ENCODE measurements around the gene SPECC1.
"Not testable (repeated sequence)": the region's sequence is repeated elsewhere in the genome, so short reads cannot be mapped to it uniquely, and the experiment has no call there.

The SPECC1 gene

GRCh38 chr17:20281860-20282259 lies 272.7 kb downstream of the SPECC1 start:
- peak; percentile 48 for DNase-seq

DNA sequence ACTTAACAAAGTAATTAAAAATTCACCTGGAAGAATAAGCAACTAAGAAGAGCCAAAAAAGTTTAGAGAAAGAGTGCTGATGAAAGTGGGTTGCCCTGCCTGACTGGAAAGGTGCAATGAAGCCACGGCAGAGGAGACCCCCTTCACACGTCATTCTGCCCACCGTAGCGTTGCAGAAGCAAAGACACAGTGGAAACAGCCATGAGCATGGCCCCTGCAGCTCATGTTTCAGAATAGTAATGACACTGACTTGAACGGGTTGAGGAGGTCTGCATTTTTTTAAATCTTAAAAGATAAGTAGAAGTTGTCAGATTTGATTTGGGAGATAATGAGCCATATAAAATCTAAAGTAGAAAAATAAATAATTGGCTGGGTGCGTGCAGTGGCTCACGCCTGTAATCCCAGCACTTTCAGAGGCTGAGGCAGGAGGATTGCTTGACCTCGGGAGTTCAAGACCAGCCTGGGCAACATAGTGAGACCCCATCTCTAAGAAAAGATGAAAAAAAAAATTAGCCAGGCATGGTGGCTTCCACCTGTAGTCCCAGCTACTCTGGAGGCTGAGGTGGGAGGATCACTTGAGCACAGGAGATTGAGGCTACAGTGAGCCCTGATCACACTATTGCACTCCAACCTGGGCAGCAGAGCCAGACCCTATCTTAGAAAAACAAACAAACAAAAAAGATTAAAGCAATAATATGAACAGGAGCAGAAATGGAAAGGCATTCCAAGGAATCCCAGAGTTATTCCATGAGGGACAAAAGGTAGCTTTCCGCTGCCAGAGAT lies 273.6 kb downstream of the SPECC1 start:
- no peak for DNase-seq

DNA sequence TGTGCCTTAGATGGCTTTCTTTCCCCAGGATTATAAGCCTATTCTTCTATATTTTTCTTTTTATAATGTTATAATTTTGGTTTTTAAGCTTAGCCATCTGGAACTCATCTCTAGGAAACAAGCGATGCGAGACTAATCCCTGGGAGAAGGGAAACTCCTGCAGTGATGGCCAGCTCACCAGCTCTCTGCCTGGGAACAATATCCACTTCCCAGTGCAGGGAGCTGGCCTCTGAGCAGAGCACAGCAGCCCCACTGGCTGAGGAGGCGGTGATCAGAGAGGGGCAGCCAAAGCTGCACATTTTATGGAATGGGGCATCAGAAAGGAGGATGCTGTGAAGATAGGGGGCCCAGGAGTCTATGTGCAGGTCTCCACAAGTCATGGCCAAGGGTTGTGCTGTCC lies 274.9 kb downstream of the SPECC1 start:
- no peak for DNase-seq

GRCh38 chr17:20284570-20285295 lies 275.6 kb downstream of the SPECC1 start:
- no peak for DNase-seq

DNA sequence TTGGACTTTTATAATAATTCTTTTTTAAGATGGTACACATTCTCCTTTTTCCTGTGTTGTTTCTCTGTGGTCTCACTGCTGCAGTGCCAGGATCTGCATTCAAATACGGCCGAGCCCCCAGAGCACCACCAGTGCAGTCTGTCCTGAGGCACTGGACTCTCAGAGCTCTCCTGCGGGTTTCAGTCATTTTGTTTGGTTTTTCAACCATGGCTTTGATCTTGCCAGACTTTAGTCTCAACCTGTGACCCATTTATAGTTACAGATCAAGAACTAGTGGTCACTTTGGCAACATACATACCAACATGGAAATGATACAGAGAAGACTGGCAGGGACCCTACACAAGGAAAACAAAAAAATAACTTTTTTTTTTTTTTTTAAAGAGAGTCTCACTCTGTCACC lies 280.8 kb downstream of the SPECC1 start:
- DNase-seq = no peak

DNA sequence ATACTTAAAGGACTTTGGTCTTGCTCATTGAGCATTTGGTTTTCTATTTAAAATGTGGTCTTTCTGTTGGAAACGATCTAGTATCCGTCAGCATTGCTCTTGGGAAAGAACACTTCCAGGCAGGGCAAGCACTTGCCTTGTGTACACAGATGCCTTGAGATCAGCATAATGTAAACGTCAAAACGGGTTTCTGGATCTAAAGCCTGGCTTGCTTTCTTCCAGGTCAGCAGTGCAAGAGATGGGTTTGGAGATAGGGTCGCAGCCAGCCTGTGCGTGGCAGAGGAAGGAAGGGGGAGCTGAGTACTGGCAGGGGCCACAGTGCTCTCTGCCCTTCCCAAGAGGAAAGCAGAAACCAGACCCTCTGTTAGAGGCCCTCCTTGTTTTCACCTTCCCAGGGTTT lies 282.7 kb downstream of the SPECC1 start:
- no peak for DNase-seq

- DNase-seq = no peak
Observed at GRCh38 chr17:20293501-20293900, 284.3 kb downstream of the SPECC1 start.

GRCh38 chr17:20294120-20294519 lies 285.0 kb downstream of the SPECC1 start:
- DNase-seq = no peak

GRCh38 chr17:20299013-20299412 lies 289.9 kb downstream of the SPECC1 start:
- no peak for DNase-seq

DNA sequence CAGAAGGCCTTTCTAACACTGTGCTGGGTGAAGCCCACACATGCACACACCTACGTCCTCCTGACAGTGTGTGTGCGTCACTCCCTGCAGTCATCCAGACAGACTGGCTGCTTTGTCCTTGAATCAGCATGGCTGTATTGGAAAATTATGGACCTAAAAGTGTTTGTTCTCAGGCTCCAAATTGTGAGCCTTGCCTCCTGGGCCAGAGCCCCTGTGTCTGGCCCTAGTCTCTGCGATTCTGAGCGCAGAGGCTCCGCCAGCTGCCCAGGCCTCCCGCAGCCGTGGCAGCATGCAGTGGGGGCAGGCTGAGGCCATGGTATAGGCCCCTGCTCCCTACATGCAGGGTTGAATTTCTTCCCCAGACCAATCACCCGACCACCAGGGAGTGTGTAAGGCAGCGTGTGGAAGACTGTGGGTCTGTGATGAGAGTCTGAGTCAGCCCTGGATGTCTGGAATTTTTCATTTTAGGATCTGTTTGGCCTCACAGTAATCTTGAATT lies 291.3 kb downstream of the SPECC1 start:
- peak; percentile 33 for DNase-seq

DNA sequence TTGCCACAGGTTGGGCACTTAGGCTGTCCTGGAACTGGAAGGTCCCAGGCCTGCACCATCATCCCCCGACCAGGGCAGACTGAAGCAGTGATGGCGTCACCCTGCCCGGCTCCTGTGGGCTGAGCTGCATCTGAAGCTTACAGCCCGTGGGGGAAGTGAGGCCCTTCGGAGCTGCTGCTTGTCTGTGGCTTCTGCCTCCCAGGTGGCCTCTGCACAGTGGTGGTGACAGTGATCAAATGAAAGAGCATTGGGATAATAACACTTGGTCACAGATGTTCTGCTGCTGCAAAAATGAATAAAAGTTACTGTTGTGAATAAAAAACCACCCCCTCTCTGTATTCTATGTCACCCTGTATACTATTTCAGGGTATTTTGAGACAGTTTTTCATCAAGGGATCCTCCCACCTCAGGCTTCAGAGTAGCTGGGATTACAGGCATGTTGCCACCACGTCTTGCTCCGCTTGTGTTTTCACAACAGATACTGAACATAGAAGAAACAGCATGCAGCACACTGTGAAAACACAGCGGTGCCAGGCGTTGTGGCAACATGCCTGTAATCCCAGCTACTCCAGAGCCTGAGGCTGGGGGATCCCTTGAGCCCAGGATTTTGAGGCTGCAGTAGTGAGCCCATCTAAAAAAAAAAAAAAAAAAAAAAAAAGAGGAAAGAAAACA lies 293.2 kb downstream of the SPECC1 start:
- no peak for DNase-seq

DNA sequence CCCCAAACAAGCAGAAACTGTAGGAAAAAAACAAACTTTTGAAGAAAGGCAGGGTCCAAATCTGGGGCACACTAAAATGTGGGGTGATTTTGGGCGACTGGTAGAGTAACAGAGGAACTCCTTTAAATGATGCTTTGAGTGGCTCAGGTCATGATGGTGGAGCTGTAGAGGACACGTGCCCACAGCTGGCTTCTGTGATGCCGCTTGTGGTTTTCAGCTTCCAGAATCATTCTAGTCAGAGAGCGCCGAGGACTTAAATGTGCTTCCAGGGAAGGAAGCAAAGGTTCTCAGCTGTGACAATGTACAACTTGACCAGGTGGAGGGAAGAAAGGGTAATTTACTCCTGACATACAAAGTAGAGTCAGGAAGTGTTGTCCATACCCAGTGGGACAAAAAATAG lies 295.8 kb downstream of the SPECC1 start:
- no peak for DNase-seq

- DNase-seq = no peak
Observed at GRCh38 chr17:20306924-20307323, 297.8 kb downstream of the SPECC1 start.

DNA sequence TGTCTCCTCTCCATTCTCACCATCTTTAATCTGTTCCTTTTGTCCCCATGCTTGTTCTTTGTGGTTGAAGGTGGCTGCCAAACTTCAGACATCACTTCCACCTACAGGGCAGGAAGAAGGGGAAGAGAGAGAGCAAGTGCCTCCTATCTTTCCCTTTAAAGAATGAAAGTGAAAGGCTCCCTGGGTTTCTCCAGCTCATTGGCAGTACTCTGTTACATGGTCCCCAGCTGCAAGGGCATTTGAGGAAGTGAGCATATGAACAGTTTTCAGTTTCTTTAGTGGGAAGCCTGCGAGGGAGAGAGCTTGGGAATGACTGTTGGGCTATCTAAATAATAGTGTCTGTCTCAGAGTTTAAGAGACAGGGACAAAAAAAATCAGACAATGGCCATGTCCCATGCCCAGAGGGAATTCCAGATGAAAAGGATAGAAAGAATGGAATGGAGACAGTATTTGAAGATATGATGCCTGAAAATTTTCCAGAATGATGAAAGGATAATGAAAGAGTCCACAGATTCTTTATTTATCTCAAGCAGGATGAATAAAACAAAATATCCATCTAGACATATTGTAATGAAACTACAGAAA lies 298.3 kb downstream of the SPECC1 start:
- no peak for DNase-seq

GRCh38 chr17:20310481-20310880 lies 301.3 kb downstream of the SPECC1 start:
- DNase-seq = no peak

DNA sequence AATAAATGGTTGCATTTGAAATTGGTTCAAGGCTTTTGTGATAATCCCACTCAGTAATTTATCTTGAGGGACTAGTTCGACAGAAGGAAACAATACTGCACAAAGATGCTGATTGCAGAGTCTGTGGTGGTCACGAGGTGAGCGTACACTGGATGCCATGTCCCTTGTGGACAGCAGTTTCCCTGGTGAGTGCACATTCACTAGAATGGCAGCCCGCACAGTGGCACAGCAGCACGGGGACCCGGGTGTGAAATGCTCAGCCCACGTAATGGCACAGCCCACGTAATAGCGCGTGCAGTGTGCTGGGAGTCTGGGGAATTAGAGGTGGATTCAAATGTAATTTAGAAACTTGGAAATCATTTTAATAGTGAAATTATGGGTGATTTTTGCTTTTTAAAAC lies 304.1 kb downstream of the SPECC1 start:
- DNase-seq = no peak

- DNase-seq = no peak
Observed at GRCh38 chr17:20313891-20314290, 304.7 kb downstream of the SPECC1 start.

- no peak for DNase-seq
Observed at GRCh38 chr17:20314834-20315233, 305.7 kb downstream of the SPECC1 start.

GRCh38 chr17:20315311-20315710 lies 306.2 kb downstream of the SPECC1 start:
- DNase-seq = no peak

- no peak for DNase-seq
Observed at GRCh38 chr17:20315821-20316220, 306.7 kb downstream of the SPECC1 start.

GRCh38 chr17:20320535-20321229 lies 311.5 kb downstream of the SPECC1 start:
- DNase-seq = peak; percentile 48

GRCh38 chr17:20321357-20321756 lies 312.2 kb downstream of the SPECC1 start:
- DNase-seq = not testable (repeated sequence)

GRCh38 chr17:20327739-20328138 lies 318.6 kb downstream of the SPECC1 start:
- not testable (repeated sequence) for DNase-seq

Measured in midbrain (tissue), 1 donor.